ENCODE measurements around the gene YWHAG.

Gene YWHAG

GRCh38 chr7:76303202-76304147, 55.3 kb downstream of the YWHAG start:
- peaks cover 31% of the 10 kb centered on the region for H3K27me3 ChIP-seq (ENCODE audit: control insufficient read depth, low read length)
- peak overlapping the region; percentile 85 for H3K4me2 ChIP-seq (ENCODE audit: low read length)
- no peak overlapping the region for H3K27ac ChIP-seq (ENCODE audit: low read depth, low read length)
- H4K20me1 ChIP-seq (ENCODE audit: control insufficient read depth, insufficient read depth, low read depth, low read length), result no peaks in the 10 kb centered on the region
- H3K4me3 ChIP-seq (ENCODE audit: low read length), result peak overlapping the region; percentile 66
- TF ChIP-seq CTCF (IDR thresholded peaks at IDR 0.05; ENCODE audit: low read depth, low read length, poor library complexity, severe bottlenecking), result no peak
- no peak for TF ChIP-seq EZH2phosphoT487 (IDR thresholded peaks at IDR 0.05; ENCODE audit: borderline replicate concordance, low read length)
- no peaks in the 10 kb centered on the region for H3K36me3 ChIP-seq (ENCODE audit: control insufficient read depth, low read length)
- H3F3A ChIP-seq (ENCODE audit: control insufficient read depth, insufficient read depth), result peaks cover 11% of the 10 kb centered on the region
- peaks cover 28% of the 10 kb centered on the region for H3K4me1 ChIP-seq (ENCODE audit: control insufficient read depth, low read length)
- no peaks in the 10 kb centered on the region for H3K9me2 ChIP-seq (replicated peaks; ENCODE audit: control insufficient read depth, low read length)
- H3K79me2 ChIP-seq (ENCODE audit: control insufficient read depth, low read length), result no peaks in the 10 kb centered on the region
- H3K9me3 ChIP-seq (ENCODE audit: control insufficient read depth, insufficient read depth, low read length), result no peaks in the 10 kb centered on the region

- peaks cover 33% of the 10 kb centered on the region for H3K27me3 ChIP-seq (ENCODE audit: control insufficient read depth, low read length)
- no peak within 1 kb of the TSS for H3K27ac ChIP-seq (ENCODE audit: low read depth, low read length)
Measured at GRCh38 chr7:76302347-76303201, 56.2 kb downstream of the YWHAG start, which contains the start of gene HSPB1. HSPB1 (plus strand) TSS chr7:76302673; CDS start chr7:76302713, 40 bp downstream.

GRCh38 chr7:76301000-76301399, 57.8 kb downstream of the YWHAG start:
- H3K9me2 ChIP-seq (replicated peaks; ENCODE audit: control insufficient read depth, low read length), result no peaks in the 10 kb centered on the region
- no peak overlapping the region for H3K27ac ChIP-seq (ENCODE audit: low read depth, low read length)
- no peak overlapping the region for H3K4me3 ChIP-seq (ENCODE audit: low read length)
- H3K79me2 ChIP-seq (ENCODE audit: control insufficient read depth, low read length), result no peaks in the 10 kb centered on the region
- H3K36me3 ChIP-seq (ENCODE audit: control insufficient read depth, low read length), result no peaks in the 10 kb centered on the region
- H3K4me2 ChIP-seq (ENCODE audit: low read length), result no peak overlapping the region
- peaks cover 42% of the 10 kb centered on the region for H3K27me3 ChIP-seq (ENCODE audit: control insufficient read depth, low read length)
- TF ChIP-seq CTCF (IDR thresholded peaks at IDR 0.05; ENCODE audit: low read depth, low read length, poor library complexity, severe bottlenecking), result no peak
- TF ChIP-seq EZH2phosphoT487 (IDR thresholded peaks at IDR 0.05; ENCODE audit: borderline replicate concordance, low read length), result no peak
- H3K4me1 ChIP-seq (ENCODE audit: control insufficient read depth, low read length), result peaks cover 28% of the 10 kb centered on the region
- peaks cover 11% of the 10 kb centered on the region for H3F3A ChIP-seq (ENCODE audit: control insufficient read depth, insufficient read depth)
- no peaks in the 10 kb centered on the region for H4K20me1 ChIP-seq (ENCODE audit: control insufficient read depth, insufficient read depth, low read depth, low read length)
- H3K9me3 ChIP-seq (ENCODE audit: control insufficient read depth, insufficient read depth, low read length), result no peaks in the 10 kb centered on the region

More at GRCh38 chr7:76302347-76303201, 56.2 kb downstream of the YWHAG start, which contains the start of gene HSPB1:
- Histone ChIP-seq H3K9me3 (ENCODE audit: control insufficient read depth, insufficient read depth, low read length) (no peaks in the 10 kb centered on the region), H3K79me2 (ENCODE audit: control insufficient read depth, low read length) (no peaks in the 10 kb centered on the region), H3K4me2 (ENCODE audit: low read length) (peak within 1 kb of the TSS; percentile 85), H4K20me1 (ENCODE audit: control insufficient read depth, insufficient read depth, low read depth, low read length) (no peaks in the 10 kb centered on the region), H3F3A (ENCODE audit: control insufficient read depth, insufficient read depth) (peaks cover 11% of the 10 kb centered on the region), H3K4me3 (ENCODE audit: low read length) (peak within 1 kb of the TSS; percentile 66), H3K4me1 (ENCODE audit: control insufficient read depth, low read length) (peaks cover 28% of the 10 kb centered on the region), H3K36me3 (ENCODE audit: control insufficient read depth, low read length) (no peaks in the 10 kb centered on the region), H3K9me2 (replicated peaks; ENCODE audit: control insufficient read depth, low read length) (no peaks in the 10 kb centered on the region)
- TF ChIP-seq CTCF (IDR thresholded peaks at IDR 0.05; ENCODE audit: low read depth, low read length, poor library complexity, severe bottlenecking) (no peak), EZH2phosphoT487 (IDR thresholded peaks at IDR 0.05; ENCODE audit: borderline replicate concordance, low read length) (0 out of 2 replicates have a peak, but pooled peaks have one; percentile 54)

Data from DOHH2 (cell line).